CD4-positive, alpha-beta T cell treated with Interleukin-17A for 1 hour (primary cell): Measurements from ENCODE around the gene WLS.
"Not testable (repeated sequence)": the region's sequence is repeated elsewhere in the genome, so short reads cannot be mapped to it uniquely, and the experiment has no call there.

Experiments used
- DNase-seq: peaks from one replicate; pipeline ENCODE4 v3.0.0-alpha.2; 2020

Gene WLS

DNA sequence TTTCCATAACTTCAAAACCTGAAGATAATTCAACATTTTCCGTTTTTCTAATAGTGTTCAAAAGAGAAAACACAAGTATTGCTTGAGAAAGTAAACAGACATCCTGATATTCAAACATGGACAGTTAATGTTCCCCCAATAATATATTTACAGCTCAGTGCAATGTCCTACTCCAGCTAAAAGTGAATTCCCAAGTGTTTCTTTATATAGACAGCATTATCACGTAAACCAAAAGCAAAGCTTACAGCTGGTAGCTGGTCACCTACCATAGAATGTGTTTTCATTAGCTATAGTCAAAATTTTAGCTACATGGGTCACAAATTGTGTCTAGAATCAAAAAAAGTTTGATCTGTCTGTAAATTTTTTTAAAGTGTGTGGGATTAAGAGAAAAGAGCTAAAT, 34.9 kb downstream of the WLS start:
- no peak for DNase-seq

GRCh38 chr1:68196676-68197075, 35.6 kb downstream of the WLS start:
- no peak for DNase-seq

DNA sequence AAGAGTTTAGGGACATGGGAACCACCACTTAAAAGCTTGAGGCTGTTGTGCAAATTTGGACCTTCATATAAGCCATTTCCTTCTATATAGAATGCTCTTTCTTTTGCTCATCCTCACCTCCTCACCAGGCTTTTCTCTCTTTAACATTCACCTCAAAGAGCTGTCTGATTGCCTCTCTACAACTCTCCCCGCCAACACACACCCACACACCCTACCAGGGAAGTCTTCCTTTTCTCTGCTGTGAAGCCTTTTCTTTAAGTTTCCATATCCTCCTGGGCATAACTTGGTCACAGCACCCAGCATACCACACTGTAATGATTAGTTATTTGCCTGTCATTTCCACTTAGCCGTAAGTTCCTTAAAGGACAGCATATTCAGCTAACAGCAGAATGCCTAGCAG, 40.6 kb downstream of the WLS start:
- DNase-seq, result no peak

DNA sequence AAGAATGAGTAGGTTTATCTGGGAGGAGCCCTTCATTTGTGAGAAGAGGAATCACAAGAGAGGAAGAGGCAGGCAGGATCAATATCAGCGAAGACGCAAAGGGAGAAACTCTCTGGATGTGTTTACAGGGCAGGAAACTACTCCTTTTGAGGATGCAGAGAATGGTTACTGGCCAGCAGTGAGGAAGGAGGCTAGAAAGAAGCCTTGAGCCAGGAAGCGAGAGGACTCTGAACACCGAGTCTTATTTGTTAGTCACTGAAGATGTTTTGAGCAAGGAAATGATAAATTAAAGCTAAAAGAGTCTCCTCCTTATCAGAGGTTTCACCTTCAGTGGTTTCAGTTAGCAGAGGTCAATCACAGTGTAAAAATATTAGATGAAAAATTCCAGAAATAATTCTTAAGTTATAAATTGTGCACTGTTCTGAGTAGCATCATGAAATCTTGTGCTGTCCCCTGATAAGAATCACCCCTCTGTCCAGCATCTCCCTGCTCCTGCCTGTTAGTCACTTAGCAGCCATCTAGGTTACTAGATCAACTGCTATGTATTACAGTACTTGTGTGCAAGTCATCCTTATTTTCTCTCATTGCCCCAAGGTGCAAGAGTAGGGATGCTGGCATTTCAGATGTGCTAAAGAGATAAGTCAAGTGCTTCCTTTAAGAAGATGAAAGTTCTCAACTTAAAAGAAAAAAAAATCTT, 43.5 kb downstream of the WLS start:
- DNase-seq, result no peak

DNA sequence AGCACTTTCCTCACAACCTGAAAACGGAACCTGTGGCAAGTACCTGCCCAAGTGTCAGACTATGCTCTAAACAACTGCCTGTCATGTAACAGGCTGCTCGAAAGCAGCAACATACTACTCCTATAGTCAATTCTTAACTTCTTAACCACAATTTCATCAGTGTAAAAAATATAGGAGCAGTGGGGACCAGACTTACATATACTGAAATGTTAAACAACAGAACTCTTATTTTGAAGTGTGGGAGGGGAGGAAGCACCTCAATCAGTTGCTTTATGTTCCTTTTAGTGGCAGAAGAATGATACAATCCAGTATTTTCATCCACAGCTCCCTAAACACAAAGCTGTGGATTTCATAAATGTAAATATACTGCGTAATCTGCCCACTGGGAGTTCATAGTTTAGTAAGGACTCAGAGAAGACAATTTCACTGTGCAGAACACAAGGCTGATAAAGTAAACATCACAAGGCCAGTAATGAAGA, 44.2 kb downstream of the WLS start:
- no peak for DNase-seq

DNA sequence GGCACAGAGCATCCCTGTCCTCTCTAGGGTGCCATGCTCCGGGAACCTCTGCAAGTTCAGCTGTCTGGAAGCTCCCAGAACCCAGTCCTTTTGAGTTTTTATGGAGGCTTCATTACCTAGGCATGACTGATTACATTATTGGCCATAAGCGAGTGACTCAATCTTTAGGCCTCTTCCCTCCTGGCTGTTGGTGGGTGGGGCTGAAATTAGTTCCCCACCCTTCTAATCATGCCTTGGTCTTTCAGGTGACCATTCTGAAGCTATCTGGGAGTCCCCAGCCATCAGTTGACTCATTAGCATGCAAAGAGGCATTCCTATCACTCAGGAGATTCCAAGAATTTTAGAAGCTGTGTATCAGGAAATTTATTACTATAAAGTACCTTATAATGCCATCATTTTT, 46.6 kb downstream of the WLS start:
- DNase-seq, result no peak

- DNase-seq, result no peak
These were observed 48.4 kb downstream of the WLS start for GRCh38 chr1:68183895-68184294.

DNA sequence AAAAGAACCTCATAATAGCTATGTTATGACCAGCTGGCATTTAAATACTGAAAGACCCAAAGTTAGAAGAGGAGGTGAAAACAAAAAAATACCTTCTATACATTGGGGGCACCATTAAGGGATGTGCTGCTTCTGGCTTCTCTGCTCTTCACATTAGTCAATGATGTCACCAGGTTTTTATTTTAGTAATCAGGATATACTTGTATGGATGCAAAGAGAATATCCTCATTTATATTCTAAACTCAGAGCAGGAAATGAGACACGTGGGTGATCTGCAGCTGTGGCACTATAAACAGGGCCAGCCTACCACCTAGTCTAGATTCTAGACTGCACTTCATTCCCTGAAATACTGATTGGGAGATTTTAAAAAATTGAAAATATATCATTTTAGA, 51.2 kb downstream of the WLS start:
- DNase-seq, result no peak

- DNase-seq, result no peak
These were observed 51.7 kb downstream of the WLS start for GRCh38 chr1:68180441-68181164.

DNA sequence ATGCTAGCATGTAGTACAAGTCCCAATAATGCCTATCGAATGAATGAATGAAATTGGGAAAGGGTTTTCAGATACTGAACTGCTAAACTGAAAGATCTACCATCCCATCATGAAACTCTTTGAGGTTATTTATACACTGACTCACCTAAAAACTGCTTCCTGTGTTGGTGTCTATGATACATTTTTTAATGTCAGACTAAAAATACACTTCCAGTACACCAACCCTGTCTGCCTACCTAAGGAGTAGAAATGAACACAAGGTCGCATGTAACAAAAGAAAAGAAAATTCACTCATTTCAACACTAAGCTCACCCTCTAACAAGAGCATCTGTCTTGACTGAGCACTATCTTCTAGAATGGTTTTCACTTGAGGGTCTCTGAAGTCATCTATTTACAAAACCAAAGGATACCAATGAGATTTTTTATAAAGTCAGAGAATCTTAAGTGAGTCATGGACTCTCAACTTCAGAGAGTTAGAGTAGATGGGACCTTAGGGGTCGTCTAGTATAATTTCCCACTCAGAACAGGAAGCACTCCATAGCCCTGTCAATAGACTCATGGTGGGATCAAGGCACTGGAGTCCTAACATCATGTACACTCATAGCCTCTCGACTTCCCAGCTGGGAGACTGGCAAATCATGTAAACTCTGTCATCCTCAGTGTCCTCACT, 53.4 kb downstream of the WLS start:
- DNase-seq, result no peak

GRCh38 chr1:68175621-68176398, 56.5 kb downstream of the WLS start:
- DNase-seq, result no peak

GRCh38 chr1:68174738-68175113, 57.6 kb downstream of the WLS start:
- DNase-seq, result no peak

DNA sequence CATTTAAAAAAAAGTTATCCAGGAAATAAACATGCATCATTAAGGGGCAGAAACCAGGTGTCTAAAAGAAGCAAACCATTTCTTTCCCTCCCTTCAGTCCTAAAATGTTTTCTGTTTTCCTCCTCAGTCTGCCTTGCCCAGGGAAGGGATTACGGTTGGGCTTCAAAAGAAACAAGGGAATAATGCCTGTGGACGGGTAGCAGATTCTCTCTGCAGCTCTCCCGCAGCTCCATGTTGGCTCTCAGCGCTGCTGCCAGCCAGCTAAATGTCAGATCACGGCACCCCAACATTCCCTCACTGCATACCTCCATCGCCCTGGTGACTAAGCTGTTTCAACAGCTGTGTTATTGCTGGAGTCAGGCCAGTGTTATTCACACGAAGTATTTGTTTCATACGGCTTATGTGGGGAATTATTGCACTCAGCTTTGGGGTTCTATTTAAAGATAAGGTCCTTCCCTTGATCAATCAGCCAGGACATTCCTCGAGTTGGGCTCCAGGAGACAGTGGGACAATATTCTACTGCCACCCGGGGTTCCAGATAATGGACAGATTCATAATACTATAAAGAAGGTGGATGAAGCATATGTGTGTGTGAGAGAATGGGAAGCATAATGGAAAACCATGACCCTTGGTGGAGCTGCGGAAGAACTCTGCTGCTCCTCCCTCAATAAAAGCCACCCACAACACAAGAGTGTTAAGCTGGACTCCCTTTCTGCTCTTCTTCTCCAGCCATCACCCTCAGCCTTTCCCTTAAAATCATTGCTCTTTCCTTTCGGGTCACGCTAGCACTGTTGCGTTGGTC, 58.2 kb downstream of the WLS start:
- no peak for DNase-seq

- DNase-seq, result no peak
These were observed 58.9 kb downstream of the WLS start for GRCh38 chr1:68173283-68173935.

GRCh38 chr1:68171795-68172194, 60.5 kb downstream of the WLS start:
- not testable (repeated sequence) for DNase-seq

DNA sequence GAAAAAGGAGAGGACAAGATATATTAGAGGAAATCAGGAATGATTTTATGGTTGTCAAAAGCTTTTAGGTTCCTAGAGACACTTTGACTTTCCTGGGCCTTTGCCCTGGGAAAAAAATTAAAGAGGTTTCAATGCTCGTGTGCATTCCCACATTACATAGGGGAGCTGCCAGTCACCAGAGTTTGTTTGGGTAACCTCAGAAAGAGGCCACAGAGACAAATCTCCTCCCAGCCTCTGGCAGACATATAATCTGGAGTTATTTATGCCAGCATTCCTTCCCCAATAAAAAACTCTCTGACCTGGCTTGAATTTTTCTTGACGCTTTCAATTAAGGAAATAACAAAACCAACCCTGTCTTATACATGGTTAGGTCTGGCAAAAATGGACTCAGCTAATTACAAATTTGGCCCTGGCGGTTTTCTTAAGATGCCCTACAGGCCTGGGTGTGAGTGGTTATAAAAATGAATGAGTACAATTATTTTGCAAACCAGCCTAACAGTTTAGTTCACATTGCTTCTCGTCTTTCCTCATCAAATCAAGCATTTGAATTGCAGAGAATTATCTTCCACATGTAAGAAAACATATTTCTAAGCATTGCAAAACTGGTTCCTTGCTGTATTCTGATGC, 63.7 kb downstream of the WLS start:
- DNase-seq, result no peak

GRCh38 chr1:68167211-68167610, 65.1 kb downstream of the WLS start:
- DNase-seq, result no peak

DNA sequence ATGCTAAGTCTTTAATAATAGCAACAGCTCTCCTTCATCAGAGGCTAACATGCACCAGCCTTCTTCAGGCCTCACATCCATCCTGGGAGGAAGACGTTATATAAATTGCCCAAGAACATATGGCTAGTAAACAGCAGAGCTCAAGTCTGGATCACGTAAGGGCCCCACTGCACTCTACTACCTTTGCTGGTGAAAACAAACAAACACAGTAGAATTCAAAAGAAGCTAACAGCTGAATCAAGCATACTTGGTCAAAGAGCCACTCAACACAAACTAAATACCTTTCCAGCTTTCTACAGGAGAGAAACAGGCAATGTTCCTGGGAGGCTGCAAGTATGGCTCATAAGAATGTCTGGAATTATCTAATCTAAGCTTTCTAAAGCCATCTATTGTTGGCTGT, 66.0 kb downstream of the WLS start:
- DNase-seq, result no peak

DNA sequence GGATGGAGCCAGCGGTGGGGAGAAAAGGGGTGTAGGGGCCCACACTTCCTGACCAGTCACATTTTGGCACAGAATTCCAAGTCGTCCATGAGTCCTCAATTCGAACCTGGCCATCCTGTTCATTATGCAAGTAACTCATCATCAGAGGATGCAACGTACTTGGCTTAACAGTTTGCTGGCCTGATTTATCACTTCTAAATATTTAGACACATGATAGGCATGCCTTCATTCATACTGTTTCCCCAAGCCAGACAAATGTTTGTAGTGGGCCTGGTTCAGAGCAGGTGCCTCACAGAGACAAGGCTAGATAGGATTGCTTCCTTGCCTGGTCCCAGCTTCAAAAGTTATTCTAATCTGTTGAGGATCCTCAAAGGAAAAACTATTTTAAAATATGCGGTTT, 66.7 kb downstream of the WLS start:
- DNase-seq, result no peak

- no peak for DNase-seq
These were observed 67.4 kb downstream of the WLS start for GRCh38 chr1:68164918-68165317.

GRCh38 chr1:68163220-68163619, 69.1 kb downstream of the WLS start:
- no peak for DNase-seq
